Stimulated activated CD4-positive, alpha-beta T cell treated with anti-CD3 and anti-CD28 coated beads, Interleukin-2, amount 100 ng/mL, for 24 hours (primary cell): ENCODE data around the gene S100A6.

Source experiments
- DNase-seq, 2 donors: peaks; one replicate each; pipeline ENCODE4 v3.0.0-alpha.2; 2020

Gene S100A6

DNA sequence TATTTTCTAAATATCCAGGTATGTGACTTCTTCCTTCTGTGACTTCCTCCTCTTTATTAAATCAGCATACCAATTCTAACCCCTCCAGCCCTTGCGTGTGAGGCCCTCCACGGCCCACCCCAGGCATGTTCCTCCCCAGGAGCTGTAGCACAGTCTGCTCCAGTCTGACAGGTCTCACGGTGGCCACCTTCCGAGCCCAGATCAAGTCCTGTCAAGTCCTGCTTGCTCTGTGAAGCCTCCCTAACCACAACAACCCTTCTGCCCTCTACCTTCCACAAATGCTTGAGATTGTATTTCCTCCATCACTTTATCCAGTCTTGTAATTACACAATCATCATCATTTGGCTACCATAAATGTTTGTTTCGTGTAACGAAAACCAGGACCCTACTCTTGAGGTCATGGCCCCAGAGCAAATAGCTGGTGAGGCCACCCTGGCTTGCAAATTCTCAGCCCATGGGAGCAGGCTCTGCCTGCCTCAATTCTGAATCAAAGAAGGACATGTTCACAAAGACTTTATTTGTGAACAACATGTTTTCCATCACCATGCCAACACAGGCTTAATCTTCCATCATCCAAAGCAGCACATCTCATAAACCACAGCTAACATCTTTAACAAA lies 42.3 kb downstream of the S100A6 start:
- DNase-seq = no peak

DNA sequence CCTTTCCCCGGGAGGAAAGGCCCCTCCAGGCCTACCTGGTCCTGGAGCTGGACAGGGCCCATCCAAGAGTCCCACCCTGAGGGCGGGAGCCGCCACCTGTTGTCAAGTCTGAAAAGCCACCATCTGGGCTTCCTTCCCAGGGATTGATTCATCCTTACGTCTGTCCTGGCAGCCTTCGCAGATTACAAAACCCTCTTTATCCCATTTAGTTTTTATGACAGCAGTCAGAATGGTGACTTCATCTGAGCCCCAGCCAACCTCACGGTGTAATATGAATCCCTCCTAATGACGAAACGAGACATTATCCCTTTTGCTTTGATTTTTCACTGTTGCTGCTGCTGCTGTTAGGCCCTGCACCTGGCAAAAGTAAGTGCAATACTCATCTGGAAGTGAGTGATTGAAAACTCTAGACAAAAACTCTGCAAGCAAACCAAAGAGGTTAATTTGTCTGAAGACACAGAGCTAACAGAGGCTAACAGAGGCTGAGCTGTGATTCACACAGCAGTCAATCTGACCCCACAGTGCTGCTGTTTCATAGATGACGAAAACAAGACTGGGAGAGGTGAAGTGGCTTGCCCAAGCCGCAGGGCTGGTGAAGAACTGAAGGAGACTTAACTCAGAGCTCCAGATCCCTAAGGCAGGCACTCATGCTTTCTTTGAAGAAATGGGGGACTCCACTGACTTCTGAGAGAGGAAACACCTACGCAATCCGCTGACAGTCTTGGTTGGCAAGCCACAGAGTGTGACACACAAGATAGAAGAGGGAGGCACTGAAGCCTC lies 45.3 kb downstream of the S100A6 start:
- DNase-seq = no peak

DNA sequence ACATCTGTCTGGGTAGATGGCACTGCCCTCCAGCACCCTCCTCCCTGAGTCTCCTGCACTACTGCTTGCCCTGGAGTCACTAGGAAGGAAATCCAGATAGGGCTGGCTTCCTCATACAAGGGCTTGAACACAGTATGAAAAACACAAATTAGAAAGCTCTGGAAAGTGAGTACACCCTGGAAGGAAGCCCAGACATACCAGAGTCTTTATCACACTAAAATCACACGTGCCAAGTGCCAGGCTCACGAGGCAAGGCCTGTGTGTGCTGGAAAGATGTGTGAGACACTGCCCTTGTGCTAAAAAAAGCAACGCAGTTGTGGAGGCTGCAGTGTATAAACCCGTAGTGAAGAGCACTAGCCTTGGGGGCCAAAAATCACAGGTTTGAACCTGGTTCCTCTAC lies 47.1 kb downstream of the S100A6 start:
- no peak for DNase-seq

DNA sequence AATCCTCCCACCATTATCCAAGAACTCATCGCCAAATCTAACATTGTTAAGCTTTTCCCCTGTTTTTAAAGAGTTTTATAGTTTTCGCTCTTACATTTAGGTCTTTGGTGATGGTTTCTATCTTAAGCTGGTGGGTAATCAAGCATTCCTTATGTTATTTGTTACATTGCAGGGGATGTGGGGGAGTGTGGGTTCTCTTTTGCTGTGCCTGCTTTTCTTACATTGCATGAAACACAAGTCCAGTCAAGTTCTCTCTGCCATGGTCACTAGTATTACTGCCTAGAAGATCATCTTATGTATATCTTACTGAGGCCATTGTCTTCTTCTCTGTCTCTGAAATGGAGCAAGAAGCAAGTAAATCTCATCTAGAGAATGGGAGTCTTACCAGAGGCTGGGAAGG lies 48.1 kb downstream of the S100A6 start:
- no peak for DNase-seq

DNA sequence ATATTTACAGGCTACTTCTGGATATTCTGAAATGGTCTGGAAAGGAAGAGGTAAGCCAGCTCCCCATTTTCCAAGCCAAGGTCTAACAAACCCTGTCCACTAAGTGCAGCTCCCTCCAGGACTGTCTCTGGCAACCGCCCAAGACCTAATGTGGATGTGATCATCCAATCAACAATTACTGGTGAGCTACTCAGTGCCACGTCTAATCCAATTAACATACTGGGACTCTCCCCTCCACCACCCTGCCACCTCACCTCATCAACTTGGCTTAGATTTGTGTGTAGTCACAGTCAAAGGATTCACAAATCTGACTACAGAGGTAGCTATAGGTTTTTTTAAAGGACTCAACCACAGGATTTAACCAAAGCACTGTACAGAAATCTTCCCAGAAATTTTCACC lies 49.9 kb downstream of the S100A6 start:
- DNase-seq = no peak
